Small intestine (tissue), 7 donors: ENCODE data around the gene WDR18. TPM values are rescaled to one million over a fixed set of nuclear protein-coding genes. Genes with fewer than 3 reads are reported as not detected.

Experiments
- DNase-seq, 2 donors: peaks; one replicate each; pipeline versions ENCODE4 v3.0.0 to v3.0.0-alpha.2; 2013
- FAIRE-seq: peaks from 2 replicates; lab custom pipeline; 2012; peaks lifted over from hg19 to GRCh38; lab: Jason Lieb, UNC
- H3K27ac ChIP-seq, 3 donors: one replicate each; pipeline ENCODE4 v1.5.1; 2013; ENCODE audit warnings: low read length in 2 of 3, mild to moderate bottlenecking in 2 of 3, control low read depth in 1 of 3, inconsistent platforms in 1 of 3, low read depth in 1 of 3, moderate library complexity in 1 of 3
- H3K27me3 ChIP-seq, 3 donors: one replicate each; pipeline ENCODE4 v1.6.1; 2013; ENCODE audit warnings: low read length in 3 of 3, inconsistent platforms in 1 of 3; ENCODE audit not compliant: control insufficient read depth in 3 of 3, insufficient read depth in 3 of 3
- H3K36me3 ChIP-seq, 3 donors: one replicate each; pipeline ENCODE4 v1.6.1; 2013; ENCODE audit warnings: low read length in 3 of 3, inconsistent platforms in 1 of 3, low read depth in 1 of 3, mild to moderate bottlenecking in 1 of 3, moderate library complexity in 1 of 3; ENCODE audit not compliant: control insufficient read depth in 3 of 3, insufficient read depth in 2 of 3
- H3K4me1 ChIP-seq, 3 donors: one replicate each; pipeline ENCODE4 v1.6.1; 2013; ENCODE audit warnings: low read length in 2 of 3, inconsistent platforms in 1 of 3, low read depth in 1 of 3, mild to moderate bottlenecking in 1 of 3, moderate library complexity in 1 of 3; ENCODE audit not compliant: control insufficient read depth in 3 of 3, insufficient read depth in 2 of 3
- H3K4me3 ChIP-seq, 3 donors: one replicate each; pipeline ENCODE4 v1.5.1; 2013; ENCODE audit warnings: low read length in 3 of 3, control low read depth in 1 of 3, inconsistent platforms in 1 of 3, low read depth in 1 of 3, mild to moderate bottlenecking in 1 of 3, moderate library complexity in 1 of 3
- H3K9me3 ChIP-seq, 2 donors: one replicate each; pipeline ENCODE4 v1.6.1; 2013; ENCODE audit warnings: low read depth in 1 of 2, low read length in 1 of 2; ENCODE audit not compliant: control insufficient read depth in 2 of 2, insufficient read depth in 1 of 2
- WGBS, 3 donors: extraction: QIAGEN DNeasy Blood & Tissue Kit; methylation state at CpG; one replicate each; pipeline ENCODE4 v1.1.7; 2013; 5-methylcytosine and 5-hydroxymethylcytosine counted together
- polyA plus RNA-seq, 4 donors: library from polyadenylated mRNA; stranded (reverse) in 3 of 4; unstranded in 1 of 4; fragments of 200-250 nt in 3 of 4; fragments of 120-200 nt in 1 of 4; gene quantifications; one replicate each; pipeline versions ENCODE4 v1.2.1 to v1.2.3, GENCODE V29; 2013
- donor health status: healthy with polysubstance abuse.
- donor health status: control.
- donor health status: control.
- donor health status: Bipolar disorder and iron deficiency.
- donor health status: healthy.

The WDR18 gene
- polyA plus RNA-seq, 4 donors: 33.4 to 70.8 (median 57.5) TPM

DNA sequence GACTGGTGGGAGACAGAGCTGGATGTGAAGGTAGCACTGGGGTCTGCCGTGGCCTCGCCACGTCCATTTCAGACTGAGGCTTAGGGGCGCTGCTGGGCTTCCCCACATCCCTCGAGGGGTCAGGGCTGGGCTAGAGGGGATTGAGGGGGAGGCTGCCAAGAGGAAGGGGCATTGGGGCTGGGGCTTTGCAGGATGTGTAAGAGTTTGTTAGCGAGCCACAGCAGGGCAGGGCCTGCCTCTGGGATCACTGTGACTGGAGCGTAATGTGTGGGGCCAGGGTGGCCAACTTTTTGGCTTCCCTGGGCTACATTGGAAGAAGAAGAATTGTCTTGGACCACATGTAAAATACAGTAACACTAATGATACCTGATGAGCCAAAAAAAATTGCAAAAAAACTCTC lies 44.2 kb upstream of the WDR18 start:
- Histone ChIP-seq H3K27me3 (no peaks in the 10 kb centered on the region), H3K27ac (peak overlapping the region in 2 of 3 donors; percentile 82 to 86), H3K36me3 (peaks cover 0 to 97% (median 0%) of the 10 kb centered on the region in 3 donors), H3K4me1 (peaks cover 0 to 44% (median 0%) of the 10 kb centered on the region in 3 donors), H3K9me3 (peaks cover 0 to 9% of the 10 kb centered on the region in 2 donors), H3K4me3 (peak overlapping the region in 1 of 3 donors; percentile 10)
- no peak for DNase-seq
- 95 to 100% (median 96%) methylated on average over 7 of the region's 7 CpGs for WGBS, 3 donors
- no peak for FAIRE-seq

- no peak for FAIRE-seq
Observed at GRCh38 chr19:940591-941291, 43.4 kb upstream of the WDR18 start.

DNA sequence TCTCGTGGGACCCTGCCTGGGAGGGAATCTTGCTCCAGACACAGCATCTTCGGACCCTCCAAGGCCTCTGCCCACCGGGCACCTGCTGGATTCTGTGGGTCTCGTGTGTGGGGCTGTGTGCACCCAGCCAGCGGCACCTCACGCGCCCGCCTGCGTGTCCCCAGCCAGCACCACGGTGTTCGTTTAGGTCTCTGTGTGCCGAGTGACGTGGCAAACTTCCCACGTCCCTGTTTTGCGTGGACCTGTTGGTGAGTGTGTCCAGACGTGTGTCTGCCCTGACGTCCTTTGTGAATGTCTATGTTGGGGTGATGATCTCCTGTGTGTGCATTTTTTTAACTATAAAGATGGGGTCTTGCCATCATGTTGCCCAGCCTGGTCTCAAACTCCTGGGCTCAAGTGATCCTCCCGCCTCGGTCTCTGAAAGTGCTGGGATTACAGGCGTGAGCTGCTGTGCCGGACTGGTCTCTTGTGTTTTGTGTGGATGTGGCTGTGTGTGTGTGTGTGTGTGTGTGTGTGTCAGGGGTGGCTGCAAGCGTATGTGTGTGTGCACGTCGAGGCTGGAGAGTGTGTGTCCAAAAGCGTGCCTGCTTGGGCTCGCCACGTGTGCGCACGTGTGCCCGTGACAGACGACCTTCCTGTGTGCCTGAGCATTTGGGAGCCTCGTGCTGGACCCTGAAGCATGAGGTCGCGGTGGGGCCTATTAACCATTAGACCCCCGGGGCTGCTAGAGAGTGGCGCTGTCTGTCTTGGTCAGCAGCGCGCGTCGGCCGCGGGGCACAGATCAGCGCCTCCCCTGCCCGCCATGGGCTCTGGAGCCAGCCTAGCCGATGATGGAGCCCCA lies 42.6 kb upstream of the WDR18 start:
- no peak for FAIRE-seq
- Histone ChIP-seq H3K4me3 (peak overlapping the region in 1 of 3 donors; percentile 31), H3K36me3 (peaks cover 0 to 95% (median 0%) of the 10 kb centered on the region in 3 donors), H3K9me3 (peaks cover 0 to 9% of the 10 kb centered on the region in 2 donors), H3K27ac (peak overlapping the region; percentile 34 to 74 (median 72)), H3K4me1 (peaks cover 0 to 56% (median 0%) of the 10 kb centered on the region in 3 donors), H3K27me3 (no peaks in the 10 kb centered on the region)
- 40 to 73% (median 54%) methylated on average over 43 to 45 of the region's 45 CpGs for WGBS, 3 donors
- no peak for DNase-seq

More at GRCh38 chr19:940591-941291, 43.4 kb upstream of the WDR18 start:
- Histone ChIP-seq H3K4me3 (peak overlapping the region in 2 of 3 donors; percentile 10 to 31), H3K27me3 (no peaks in the 10 kb centered on the region), H3K36me3 (peaks cover 0 to 97% (median 0%) of the 10 kb centered on the region in 3 donors), H3K27ac (peak overlapping the region; percentile 72 to 86 (median 82)), H3K9me3 (peaks cover 0 to 9% of the 10 kb centered on the region in 2 donors), H3K4me1 (peaks cover 0 to 48% (median 0%) of the 10 kb centered on the region in 3 donors)
- WGBS, 3 donors: 6 to 33% (median 6%) methylated on average over 38 to 64 of the region's 64 CpGs
- peak in 1 of 2 donors; percentile 88 for DNase-seq

DNA sequence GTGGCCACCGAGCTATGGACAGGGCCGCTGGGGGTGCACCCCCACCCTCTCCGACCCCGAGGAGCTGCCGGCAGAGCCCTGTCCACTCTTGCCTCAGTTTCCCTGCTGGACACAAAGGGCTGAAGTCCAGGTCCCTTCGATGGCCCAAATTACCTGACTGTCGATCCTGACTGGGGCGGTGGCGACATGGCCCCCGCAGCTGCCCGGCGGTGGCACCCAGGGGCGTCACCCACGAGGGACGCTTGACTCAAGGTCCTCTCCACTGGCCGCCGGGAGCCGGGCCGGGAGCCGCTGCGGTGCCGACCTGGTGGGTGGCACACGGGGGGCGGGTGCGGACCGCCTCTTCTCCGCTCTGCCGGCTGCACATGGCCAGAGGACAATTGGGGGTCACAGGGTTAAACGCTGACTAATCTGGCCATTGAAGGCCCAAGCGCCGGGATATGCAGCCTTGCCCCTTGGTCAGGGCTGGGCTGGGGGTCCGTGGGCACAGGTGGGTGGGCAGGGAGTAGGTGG lies 42.0 kb upstream of the WDR18 start:
- H3K4me1 ChIP-seq: peaks cover 0 to 62% (median 0%) of the 10 kb centered on the region in 3 donors
- no peak overlapping the region for H3K4me3 ChIP-seq
- DNase-seq: no peak

DNA sequence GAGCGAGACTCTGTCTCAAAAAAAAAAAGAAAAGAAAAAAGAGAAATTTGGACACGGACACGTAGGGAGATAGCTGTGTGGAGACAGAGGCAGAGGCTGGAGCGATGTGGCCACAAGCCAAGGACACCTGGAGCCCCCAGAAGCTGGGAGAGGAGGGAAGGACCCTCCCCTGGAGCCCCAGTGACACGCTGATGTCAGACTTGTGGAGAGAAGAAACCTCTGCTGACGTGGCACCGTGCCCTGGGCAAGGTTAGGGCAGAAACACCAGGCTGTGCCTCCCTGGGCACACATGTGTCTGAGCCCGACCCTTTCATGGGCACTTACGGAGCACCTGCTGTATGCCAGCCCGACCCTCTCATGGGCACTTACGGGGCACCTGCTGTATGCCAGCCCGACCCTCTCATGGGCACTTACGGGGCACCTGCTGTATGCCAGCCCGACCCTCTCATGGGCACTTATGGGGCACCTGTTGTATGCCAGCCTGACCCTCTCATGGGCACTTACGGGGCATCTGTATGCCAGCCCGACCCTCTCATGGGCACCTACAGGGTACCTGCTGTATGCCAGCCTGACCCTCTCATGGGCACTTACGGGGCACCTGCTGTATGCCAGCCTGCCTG lies 40.5 kb upstream of the WDR18 start:
- no peak for FAIRE-seq
- no peak overlapping the region for H3K4me3 ChIP-seq
- 73 to 90% (median 79%) methylated on average over 15 to 17 of the region's 17 CpGs for WGBS, 3 donors
- H3K4me1 ChIP-seq: peaks cover 0 to 68% (median 0%) of the 10 kb centered on the region in 3 donors
- H3K27ac ChIP-seq: peak overlapping the region in 1 of 3 donors; percentile 98
- peaks cover 0 to 5% of the 10 kb centered on the region in 2 donors for H3K9me3 ChIP-seq
- no peak for DNase-seq
- H3K27me3 ChIP-seq: no peaks in the 10 kb centered on the region
- peaks cover 0 to 96% (median 0%) of the 10 kb centered on the region in 3 donors for H3K36me3 ChIP-seq

More for the DNA sequence above, 42.0 kb upstream of the WDR18 start:
- WGBS, 3 donors: 85 to 94% (median 93%) methylated on average over 30 to 32 of the region's 32 CpGs
- H3K27ac ChIP-seq: peak overlapping the region in 1 of 3 donors; percentile 74
- peaks cover 0 to 6% of the 10 kb centered on the region in 2 donors for H3K9me3 ChIP-seq
- no peak for FAIRE-seq
- peaks cover 0 to 95% (median 0%) of the 10 kb centered on the region in 3 donors for H3K36me3 ChIP-seq
- H3K27me3 ChIP-seq: no peaks in the 10 kb centered on the region

GRCh38 chr19:944171-944567 lies 40.0 kb upstream of the WDR18 start:
- FAIRE-seq: no peak
- no peaks in the 10 kb centered on the region for H3K27me3 ChIP-seq
- peaks cover 0 to 5% of the 10 kb centered on the region in 2 donors for H3K9me3 ChIP-seq
- peaks cover 0 to 72% (median 0%) of the 10 kb centered on the region in 3 donors for H3K4me1 ChIP-seq
- WGBS, 3 donors: 19 to 56% (median 35%) methylated on average over 27 of the region's 27 CpGs
- peak overlapping the region in 1 of 3 donors; percentile 23 for H3K4me3 ChIP-seq
- peak; percentile 89 to 96 for DNase-seq
- H3K27ac ChIP-seq: peak overlapping the region in 1 of 3 donors; percentile 98
- H3K36me3 ChIP-seq: peaks cover 0 to 96% (median 0%) of the 10 kb centered on the region in 3 donors

DNA sequence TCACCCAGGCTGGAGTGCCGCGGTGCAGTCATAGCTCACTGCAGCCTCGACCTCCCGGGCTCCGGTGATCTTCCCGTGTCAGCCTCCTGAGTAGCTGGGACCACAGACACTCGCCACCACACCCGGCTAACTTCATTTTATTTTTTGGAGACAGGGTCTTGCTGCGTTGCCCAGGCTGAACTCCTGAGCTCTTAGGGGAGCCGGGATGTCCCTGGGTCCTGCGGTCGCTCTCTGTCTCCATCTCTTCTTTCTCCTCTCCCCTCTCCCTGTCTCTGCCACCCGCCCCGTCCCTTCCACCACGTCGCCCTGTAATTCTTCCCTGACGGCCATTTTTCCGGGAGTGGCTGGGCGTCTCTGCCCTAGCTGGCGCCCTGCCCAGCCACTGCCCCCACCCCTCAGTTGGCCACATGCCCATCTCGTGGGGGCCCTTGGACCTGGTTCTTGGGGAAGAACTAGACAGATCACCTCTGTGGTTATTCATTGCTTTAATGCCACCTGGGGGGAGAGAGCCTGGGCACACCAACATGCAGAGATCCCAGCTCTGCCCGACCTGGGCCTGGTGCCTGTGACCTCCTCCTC lies 39.4 kb upstream of the WDR18 start:
- Histone ChIP-seq H3K4me1 (peaks cover 0 to 72% (median 0%) of the 10 kb centered on the region in 3 donors), H3K36me3 (peaks cover 0 to 96% (median 0%) of the 10 kb centered on the region in 3 donors), H3K4me3 (peak overlapping the region in 1 of 3 donors; percentile 23), H3K9me3 (peaks cover 0 to 5% of the 10 kb centered on the region in 2 donors), H3K27me3 (no peaks in the 10 kb centered on the region), H3K27ac (peak overlapping the region in 1 of 3 donors; percentile 98)
- peak in 1 of 2 donors; percentile 89 for DNase-seq
- FAIRE-seq: no peak
- WGBS, 3 donors: 13 to 64% (median 25%) methylated on average over 17 to 22 of the region's 22 CpGs
